Pulmonary artery endothelial cell (primary cell): ENCODE results near the gene ITGB8. TPM values are rescaled to one million over a fixed set of nuclear protein-coding genes. Genes with fewer than 3 reads are reported as not detected.

ENCODE experiments used
- DNase-seq: peaks from one replicate; pipeline ENCODE4 v3.0.0-alpha.2; 2011; ENCODE audit warnings: low read depth, low spot score
- total RNA-seq: library from RNA; depleted of rRNA; stranded (reverse); fragments of >200 nt; gene quantifications from 2 replicates; pipeline ENCODE4 v1.2.3, GENCODE V29; 2014

The ITGB8 gene
- total RNA-seq, 1 donor from 2014 or later = 5.1 TPM

DNA sequence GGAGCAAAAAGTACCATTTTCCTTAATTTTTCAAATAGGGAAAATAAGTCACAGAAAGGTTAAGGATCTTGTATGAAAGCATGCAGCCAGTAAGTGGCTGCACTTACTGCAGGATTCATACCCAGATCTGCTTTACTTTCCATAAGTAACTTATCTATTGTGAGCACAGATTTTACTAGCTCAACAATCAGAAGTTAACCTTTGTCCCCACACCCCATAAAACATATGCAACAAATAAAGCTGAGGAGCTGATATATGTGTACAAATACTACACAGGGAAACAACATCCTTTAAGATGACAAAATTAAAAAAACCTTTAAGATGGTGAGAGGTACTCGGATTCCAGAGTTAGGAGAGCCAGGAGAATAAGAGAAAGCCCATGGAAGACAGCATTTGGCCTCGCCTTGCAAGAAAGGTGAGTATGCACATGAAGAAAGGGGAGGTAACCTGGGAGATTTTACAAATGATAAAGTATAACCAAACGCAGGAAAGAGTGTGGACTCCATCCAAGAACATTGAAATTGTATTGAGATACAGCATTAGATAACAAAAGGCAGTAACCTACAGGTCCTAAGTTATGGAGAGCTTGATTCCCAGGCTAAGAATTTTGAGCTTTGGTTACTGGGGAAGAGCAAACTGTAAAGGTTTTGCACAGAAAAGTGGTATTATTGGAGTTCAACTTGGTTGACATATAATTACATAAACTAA is 87.1 kb downstream of the ITGB8 start:
- no peak for DNase-seq

DNA sequence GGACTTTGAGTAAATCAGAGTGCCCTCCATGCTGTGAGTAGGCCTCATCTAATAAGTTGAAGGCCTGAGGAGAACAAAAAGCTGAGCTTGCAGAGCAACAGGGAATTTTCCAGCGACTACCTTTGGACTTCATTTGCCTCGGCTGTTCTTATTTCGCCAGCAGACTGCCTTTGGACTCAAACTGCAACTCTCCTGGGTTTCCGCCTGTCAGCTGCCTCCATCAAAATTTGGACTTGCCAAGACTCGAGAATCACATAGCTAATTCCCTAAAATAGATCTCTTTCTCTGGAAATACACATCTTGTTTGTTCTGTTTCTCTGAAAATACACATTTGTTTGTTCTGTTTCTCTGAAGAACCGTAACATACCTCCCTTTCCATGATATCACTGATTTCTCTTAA is 93.8 kb downstream of the ITGB8 start:
- DNase-seq = no peak

DNA sequence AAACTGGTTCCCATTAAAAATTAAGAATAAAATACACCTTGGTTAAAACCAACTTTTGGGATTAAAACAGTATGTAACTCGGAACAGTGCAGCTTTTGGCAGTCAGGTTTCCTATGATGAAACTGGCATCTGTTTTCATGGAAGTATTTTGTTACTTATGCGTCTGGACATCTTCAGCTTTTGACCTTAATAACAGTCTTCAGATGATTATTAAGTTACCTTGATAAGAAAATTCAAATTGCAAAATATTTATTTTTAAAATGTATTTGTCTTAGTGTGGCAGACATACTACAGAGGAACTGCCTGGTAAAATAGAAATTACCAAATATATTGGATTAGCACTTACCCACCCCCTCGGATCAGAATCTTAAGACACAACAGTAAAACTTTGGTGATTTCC is 100.0 kb downstream of the ITGB8 start:
- no peak for DNase-seq

GRCh38 chr7:20431146-20431545 is 100.4 kb downstream of the ITGB8 start:
- no peak for DNase-seq

GRCh38 chr7:20432071-20432470 is 101.4 kb downstream of the ITGB8 start:
- DNase-seq = no peak

DNA sequence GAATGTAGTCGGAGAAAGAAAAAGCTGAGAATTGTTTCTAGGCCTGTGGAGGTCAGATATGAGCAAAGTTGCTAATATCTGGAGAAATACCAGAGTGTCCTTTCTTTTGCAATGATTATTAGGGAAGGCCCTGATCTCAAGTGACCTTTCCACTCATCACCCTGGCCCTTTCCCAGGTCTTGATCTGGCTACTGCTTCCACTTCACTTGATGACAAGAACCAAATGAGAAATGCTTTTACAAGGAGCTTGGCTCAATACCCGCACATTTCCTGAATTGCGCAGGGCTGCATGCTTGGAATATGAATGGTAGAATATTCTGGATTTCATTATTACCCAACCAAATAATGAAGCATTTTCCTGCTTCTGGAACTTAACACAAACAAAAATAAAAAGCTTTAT is 104.6 kb downstream of the ITGB8 start:
- DNase-seq = no peak

DNA sequence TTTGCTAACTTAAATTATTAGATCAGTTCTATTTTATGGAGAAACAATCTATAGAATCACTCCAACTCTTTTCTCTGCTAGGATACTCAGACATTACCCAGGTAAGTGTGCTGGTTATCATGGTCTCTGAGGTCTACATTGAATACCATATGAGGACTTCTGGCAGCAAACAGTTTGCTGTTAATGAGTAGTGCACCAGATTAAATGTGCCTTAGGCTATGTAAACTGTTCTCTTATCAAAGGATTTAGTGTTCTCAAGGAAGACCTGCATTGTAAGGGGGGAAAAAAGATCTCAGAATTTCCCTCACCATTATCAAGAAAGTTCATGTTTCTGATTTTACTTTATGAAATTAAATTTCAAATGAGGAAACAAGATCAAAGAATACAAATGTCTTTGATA is 107.5 kb downstream of the ITGB8 start:
- DNase-seq = no peak

- DNase-seq = no peak
Observed at GRCh38 chr7:20438694-20439376, 108.1 kb downstream of the ITGB8 start.

DNA sequence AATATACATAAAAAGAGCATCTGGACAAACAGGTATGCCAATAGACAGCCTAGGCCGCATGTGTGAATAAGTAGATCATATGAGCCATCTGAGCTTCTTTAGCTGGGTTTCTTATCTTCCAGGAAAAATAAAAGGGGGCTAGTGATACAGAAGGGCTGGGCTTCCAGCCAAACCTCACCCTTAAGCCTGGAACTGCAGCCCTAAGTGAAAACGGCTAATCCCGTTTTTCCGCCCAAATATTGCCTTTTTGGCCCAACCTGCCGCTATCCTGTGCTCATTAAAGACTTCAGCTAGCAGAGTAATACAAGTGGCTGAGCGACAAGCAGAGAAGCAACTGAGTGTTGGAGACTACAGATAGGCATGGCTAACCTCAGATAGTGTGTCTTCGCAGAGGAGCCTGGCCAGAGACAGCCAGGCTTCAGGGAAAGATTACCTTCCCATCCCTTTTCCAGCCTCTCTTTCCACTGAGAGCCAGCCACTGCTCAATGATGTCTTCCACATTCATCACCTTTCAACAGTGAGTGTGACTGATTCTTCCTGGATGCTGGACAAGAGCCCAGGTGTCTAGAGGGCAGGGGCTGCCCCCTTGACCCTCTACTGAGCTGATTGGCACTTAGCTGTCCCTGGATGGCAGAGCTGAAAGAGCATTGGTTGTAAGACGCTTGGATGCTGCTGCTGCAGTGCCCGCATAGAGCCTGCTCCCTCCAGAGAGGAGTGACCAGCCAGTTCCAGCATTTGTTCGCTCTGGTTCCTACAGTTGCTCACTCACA is 108.9 kb downstream of the ITGB8 start:
- DNase-seq = no peak

DNA sequence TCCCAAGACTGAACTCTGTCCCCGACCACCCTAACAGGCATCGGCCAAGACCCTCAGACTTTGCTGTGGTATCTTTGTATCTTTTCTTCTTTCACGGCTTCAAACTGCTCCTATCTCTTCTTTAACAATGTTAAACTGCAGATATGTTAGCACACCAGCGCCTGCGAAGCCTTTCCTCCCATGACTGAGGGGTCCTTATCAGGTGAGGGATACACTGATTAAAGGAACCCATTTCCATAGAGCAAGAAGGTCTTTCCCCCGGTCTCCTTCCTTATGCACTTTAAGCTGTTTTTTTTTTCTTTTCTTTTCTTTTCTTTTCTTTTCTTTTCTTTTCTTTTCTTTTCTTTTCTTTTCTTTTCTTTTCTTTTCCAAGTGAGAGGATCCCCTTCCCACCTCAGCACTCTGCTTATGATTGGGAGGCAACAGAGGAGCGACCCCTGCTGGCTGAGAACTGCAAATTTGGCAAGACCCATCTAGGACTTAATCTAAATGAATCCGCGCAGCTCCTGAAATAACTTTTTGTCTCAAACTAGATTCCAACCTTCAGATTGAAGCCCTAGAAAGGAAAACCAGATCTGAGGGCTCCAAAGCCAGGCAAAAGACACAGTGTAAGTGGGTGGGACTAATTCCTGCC is 109.9 kb downstream of the ITGB8 start:
- DNase-seq = no peak

GRCh38 chr7:20441346-20441745 is 110.6 kb downstream of the ITGB8 start:
- no peak for DNase-seq

- DNase-seq = peak; percentile 60
Observed at GRCh38 chr7:20441991-20442441, 111.3 kb downstream of the ITGB8 start.

DNA sequence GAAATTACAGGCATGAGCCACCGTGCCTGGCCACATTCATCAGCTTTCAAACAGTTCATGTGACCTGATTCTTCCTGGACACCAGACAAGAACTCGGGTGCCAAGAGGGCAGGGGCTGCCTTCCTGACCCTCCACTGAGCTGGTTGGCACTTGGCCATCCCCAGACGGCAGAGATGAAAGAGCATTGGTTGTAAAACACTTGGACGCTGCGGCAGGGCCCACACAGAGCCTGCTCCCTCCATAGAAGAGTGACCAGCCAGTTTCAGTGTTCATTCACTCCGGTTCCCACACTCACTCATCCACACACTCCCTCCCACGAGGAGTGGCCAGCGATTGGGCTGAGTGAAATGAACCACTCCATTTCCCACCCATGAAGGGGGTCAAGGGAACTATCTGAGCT is 112.3 kb downstream of the ITGB8 start:
- DNase-seq = no peak

- DNase-seq = no peak
Observed at GRCh38 chr7:20444030-20444800, 113.5 kb downstream of the ITGB8 start.

DNA sequence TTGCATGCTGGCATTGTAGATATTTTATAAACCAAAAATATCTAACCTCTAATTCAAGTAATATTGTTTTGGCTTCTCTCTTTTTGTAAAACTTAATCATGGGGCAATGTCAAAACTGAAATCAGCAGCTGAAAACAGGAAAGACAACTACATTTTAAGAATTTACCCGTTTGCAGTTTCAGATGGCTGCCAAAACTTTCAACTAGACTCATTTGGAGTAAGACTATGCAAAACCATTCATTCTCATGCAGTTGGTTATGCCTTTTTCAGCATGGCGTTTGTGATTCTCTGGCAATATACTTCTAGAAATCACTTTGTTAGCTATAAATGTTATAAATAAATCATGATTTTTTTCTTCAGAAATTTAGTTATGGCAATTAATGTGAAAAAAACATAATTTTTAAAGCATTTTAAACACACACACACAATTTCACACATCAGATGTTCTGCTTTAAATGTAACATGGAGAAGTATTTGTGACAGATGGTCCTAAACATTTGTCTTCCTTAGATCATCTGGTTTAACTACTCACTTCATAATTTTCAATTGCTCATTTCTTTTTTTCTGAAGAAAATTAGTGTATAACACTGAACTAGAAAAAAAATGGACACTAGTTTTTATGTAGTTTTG is 116.4 kb downstream of the ITGB8 start:
- no peak for DNase-seq

DNA sequence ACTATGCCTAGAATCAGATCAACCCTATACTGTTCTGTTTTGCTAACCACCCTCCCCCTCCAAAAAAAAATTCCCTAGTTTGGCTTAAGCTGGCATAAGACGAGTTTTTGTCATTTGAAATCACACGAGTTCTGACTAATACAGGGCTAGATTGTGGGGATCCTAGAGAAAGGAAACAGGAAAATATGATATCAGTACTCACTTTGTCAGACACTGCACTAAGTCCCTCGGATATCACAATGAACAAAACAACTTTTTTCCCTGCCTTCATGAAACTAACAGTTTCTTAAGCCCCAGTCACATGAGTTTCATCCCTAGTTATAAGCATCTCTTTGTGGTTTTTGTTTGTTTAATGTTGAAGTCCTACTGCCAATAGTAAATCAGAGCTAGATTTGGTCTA is 118.5 kb downstream of the ITGB8 start:
- no peak for DNase-seq

GRCh38 chr7:20450536-20450935 is 119.8 kb downstream of the ITGB8 start:
- no peak for DNase-seq

DNA sequence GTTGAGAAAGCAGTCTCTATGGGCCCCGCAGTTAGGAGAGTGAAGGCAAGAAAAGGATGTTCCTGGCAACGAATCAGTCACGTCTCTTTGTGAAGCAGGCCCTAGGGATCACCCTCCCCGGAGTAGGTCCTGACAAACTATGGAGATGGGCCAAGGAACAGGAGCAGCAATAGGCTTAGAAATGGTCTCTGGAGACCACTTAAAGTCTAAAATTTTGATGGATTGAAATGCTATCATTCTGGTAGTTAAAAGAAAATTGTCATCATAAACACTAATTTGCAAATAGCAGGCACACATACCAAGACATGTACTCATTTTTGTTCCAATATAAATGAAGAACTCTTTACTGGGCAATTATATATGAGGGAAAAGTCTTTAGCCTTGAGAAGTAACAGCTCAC is 123.5 kb downstream of the ITGB8 start:
- no peak for DNase-seq

- DNase-seq = no peak
Observed at GRCh38 chr7:20456701-20457100, 126.0 kb downstream of the ITGB8 start.

- no peak for DNase-seq
Observed at GRCh38 chr7:20458521-20458920, 127.8 kb downstream of the ITGB8 start.

DNA sequence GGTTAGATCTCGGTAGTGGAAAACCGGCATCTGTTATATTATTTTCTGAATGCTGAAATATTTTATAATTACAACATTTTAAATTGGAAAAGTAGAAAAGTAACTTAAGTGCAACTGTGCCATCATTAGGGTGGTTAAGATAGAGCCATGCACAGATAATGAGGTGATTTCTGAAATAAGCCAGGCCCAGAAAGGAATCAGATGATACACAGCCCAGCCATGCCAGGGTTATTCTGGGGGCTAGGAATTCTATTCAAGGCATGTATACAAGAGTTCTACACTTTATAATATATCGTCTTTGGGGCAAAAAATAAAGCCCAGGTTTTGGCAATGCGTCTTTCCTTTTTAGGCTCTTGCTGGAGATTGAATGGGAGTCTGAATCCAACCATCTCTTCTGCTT is 128.7 kb downstream of the ITGB8 start:
- DNase-seq = no peak
